RWPE2 (cell line): ENCODE measurements around the gene PEX11G.

Source experiments
- ATAC-seq: fragments of 200-7000 bp; cut with Tn5 transposase; 3 replicates; pipeline ENCODE4 v1.9.1; 2021; ENCODE audit warnings: low read depth
- DNase-seq: peaks from one replicate; pipeline ENCODE4 v3.0.0-alpha.2; 2020; ENCODE audit warnings: low spot score
- H3K27ac ChIP-seq: fragments of 450-650 bp; 2 replicates; pipeline ENCODE4 v1.5.1; 2017; ENCODE audit warnings: mild to moderate bottlenecking; ENCODE audit not compliant: poor library complexity, severe bottlenecking
- H3K27me3 ChIP-seq: fragments of 250-450 bp; sonication (Bioruptor Pico); 2 replicates; pipeline ENCODE4 v1.5.1; 2021; ENCODE audit warnings: mild to moderate bottlenecking, moderate library complexity; ENCODE audit not compliant: insufficient read depth, poor library complexity, severe bottlenecking
- H3K36me3 ChIP-seq: fragments of 250-450 bp; sonication (Bioruptor Pico); 2 replicates; pipeline ENCODE4 v1.5.1; 2020; ENCODE audit warnings: low read depth, mild to moderate bottlenecking, moderate library complexity
- H3K4me1 ChIP-seq: fragments of 250-450 bp; sonication (Bioruptor Pico); 2 replicates; pipeline ENCODE4 v1.5.1; 2021; ENCODE audit warnings: mild to moderate bottlenecking, moderate library complexity; ENCODE audit not compliant: insufficient read depth, poor library complexity, severe bottlenecking
- H3K4me3 ChIP-seq: fragments of 250-450 bp; sonication (Bioruptor Pico); 2 replicates; pipeline ENCODE4 v1.5.1; 2021; ENCODE audit warnings: mild to moderate bottlenecking, moderate library complexity; ENCODE audit not compliant: severe bottlenecking
- H3K9me3 ChIP-seq: fragments of 250-450 bp; sonication (Bioruptor Pico); 2 replicates; pipeline ENCODE4 v1.5.1; 2021; ENCODE audit warnings: mild to moderate bottlenecking, moderate library complexity; ENCODE audit not compliant: severe bottlenecking
- CTCF ChIP-seq: fragments of 450-650 bp; IDR thresholded peaks from one replicate; pipeline ENCODE4 v1.5.1; 2017; ENCODE audit warnings: mild to moderate bottlenecking, moderate library complexity; ENCODE audit not compliant: poor library complexity, severe bottlenecking

PEX11G gene

GRCh38 chr19:7429638-7430282 lies 59.1 kb downstream of the PEX11G start:
- Histone ChIP-seq H3K27ac (no peak overlapping the region), H3K36me3 (peaks cover 34% of the 10 kb centered on the region), H3K4me1 (peaks cover 20% of the 10 kb centered on the region), H3K9me3 (no peaks in the 10 kb centered on the region), H3K27me3 (no peaks in the 10 kb centered on the region), H3K4me3 (no peak overlapping the region)
- no peak for TF ChIP-seq CTCF
- no peak for DNase-seq
- no peak for ATAC-seq

GRCh38 chr19:7428651-7429113 lies 60.2 kb downstream of the PEX11G start:
- H3K27ac ChIP-seq, result no peak overlapping the region
- DNase-seq (no peak), ATAC-seq (no peak)
- no peak overlapping the region for H3K4me3 ChIP-seq
- H3K36me3 ChIP-seq, result peaks cover 35% of the 10 kb centered on the region
- H3K27me3 ChIP-seq, result no peaks in the 10 kb centered on the region
- H3K4me1 ChIP-seq, result peaks cover 25% of the 10 kb centered on the region
- no peaks in the 10 kb centered on the region for H3K9me3 ChIP-seq
- TF ChIP-seq CTCF, result no peak

- no peak for ATAC-seq
- Histone ChIP-seq H3K27me3 (no peaks in the 10 kb centered on the region), H3K4me3 (no peak overlapping the region), H3K27ac (peak overlapping the region; percentile 90), H3K36me3 (peaks cover 35% of the 10 kb centered on the region), H3K9me3 (no peaks in the 10 kb centered on the region), H3K4me1 (peaks cover 25% of the 10 kb centered on the region)
- no peak for DNase-seq
- no peak for TF ChIP-seq CTCF
Measured at GRCh38 chr19:7427944-7428343, 60.9 kb downstream of the PEX11G start.

GRCh38 chr19:7426986-7427385 lies 61.8 kb downstream of the PEX11G start:
- Histone ChIP-seq H3K4me1 (peaks cover 28% of the 10 kb centered on the region), H3K36me3 (peaks cover 28% of the 10 kb centered on the region), H3K4me3 (no peak overlapping the region), H3K9me3 (no peaks in the 10 kb centered on the region), H3K27me3 (no peaks in the 10 kb centered on the region), H3K27ac (peak overlapping the region; percentile 90)
- no peak for TF ChIP-seq CTCF
- no peak for DNase-seq
- no peak for ATAC-seq
